Activated CD4-positive, CD25-positive, alpha-beta regulatory T cell treated with anti-CD3 and anti-CD28 coated beads, Interleukin-2, amount 50 U/mL, for 24 hours (primary cell): Measurements from ENCODE around the gene CREB5.

Experiments
- ATAC-seq, 2 donors: fragments of 150-1000 bp; cut with Tn5 transposase; one replicate each; pipeline ENCODE4 v1.10.0; 2021; ENCODE audit warnings: mild to moderate bottlenecking in 1 of 2, moderate library complexity in 1 of 2

The CREB5 gene

GRCh38 chr7:28872226-28872625 is 459.9 kb downstream of the CREB5 start:
- no peak for ATAC-seq

DNA sequence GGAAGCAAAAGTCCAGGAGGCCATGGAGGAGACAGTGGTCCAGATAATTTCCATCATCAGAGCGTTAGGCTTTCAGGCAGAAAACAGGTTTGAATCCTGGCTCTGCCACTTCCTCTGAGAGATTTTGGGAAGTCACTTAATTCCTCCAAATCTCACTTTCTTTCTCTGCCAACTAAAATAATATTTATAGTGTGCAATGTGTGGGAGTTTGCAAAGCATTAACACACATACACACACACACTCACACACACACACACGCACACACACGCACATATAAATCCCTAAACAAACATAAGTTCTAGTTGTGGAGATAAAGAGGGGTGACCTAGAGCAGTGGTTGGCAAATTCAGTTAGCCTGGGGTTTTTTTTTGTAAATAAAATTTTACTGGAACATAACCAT is 461.0 kb downstream of the CREB5 start:
- no peak for ATAC-seq

DNA sequence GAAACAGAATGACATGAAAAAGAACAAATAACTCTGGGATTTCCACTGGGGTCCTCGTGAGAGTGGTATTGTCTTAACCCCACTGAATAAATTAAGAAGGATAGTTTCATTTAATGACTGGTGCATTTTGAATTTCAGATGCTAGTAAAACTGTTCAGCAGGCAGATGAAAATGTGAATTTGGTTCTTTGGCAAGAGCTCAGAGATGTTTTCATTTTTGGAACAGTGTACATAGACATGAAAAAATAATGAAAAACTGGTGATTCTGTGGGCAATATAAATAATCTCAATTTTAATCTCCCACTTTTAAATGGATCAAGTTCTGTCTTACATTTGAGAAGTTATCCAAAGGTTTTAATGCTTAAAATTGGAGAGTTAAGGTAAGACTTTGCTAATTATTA is 461.7 kb downstream of the CREB5 start:
- ATAC-seq: no peak
